Activated CD4-positive, alpha-beta T cell treated with anti-CD3 and anti-CD28 coated beads, Interleukin-2, amount 10 ng/mL, durations not matched to agents 7 days and 5 days (primary cell): Measurements from ENCODE around the gene VTI1A. TPM values are rescaled to one million over a fixed set of nuclear protein-coding genes. Genes with fewer than 3 reads are reported as not detected.
A peak's percentile ranks its signal among the peaks of the same experiment; 100 is the strongest.

Experiments used
- CTCF ChIA-PET: fragments of 350-600 bp; sonication (Branson Sonifier 250); formaldehyde crosslinking; loops from one replicate; lab custom pipeline; 2021; ENCODE audit warnings: antibody characterized with exemption; lab: Charles Lee
- POLR2A ChIA-PET: fragments of 350-600 bp; sonication (Branson Sonifier 250); formaldehyde crosslinking; loops from one replicate; lab custom pipeline; 2021; ENCODE audit warnings: antibody characterized with exemption; lab: Charles Lee
- DNase-seq: peaks from one replicate; pipeline ENCODE4 v3.0.0-alpha.2; 2020
- H3K27ac Mint-ChIP-seq: one replicate; pipeline ENCODE4 v1.8.0; 2021; ENCODE audit warnings: mild to moderate bottlenecking, moderate library complexity, mixed read lengths
- H3K27me3 Mint-ChIP-seq: one replicate; pipeline ENCODE4 v1.8.0; 2021; ENCODE audit warnings: mixed read lengths
- H3K36me3 Mint-ChIP-seq: one replicate; pipeline ENCODE4 v1.8.0; 2021; ENCODE audit warnings: low read depth, mixed read lengths
- H3K4me1 Mint-ChIP-seq: one replicate; pipeline ENCODE4 v1.8.0; 2021; ENCODE audit warnings: mixed read lengths
- H3K4me3 Mint-ChIP-seq: one replicate; pipeline ENCODE4 v1.8.0; 2021; ENCODE audit warnings: mild to moderate bottlenecking, moderate library complexity, mixed read lengths
- H3K9me3 Mint-ChIP-seq: one replicate; pipeline ENCODE4 v1.8.0; 2021; ENCODE audit warnings: mixed read lengths
- total RNA-seq, 2 experiments: library from RNA; stranded (reverse); gene quantifications; one replicate each; pipeline ENCODE4 v1.2.3, GENCODE V29; 2021

The VTI1A gene
- total RNA-seq, 2 experiments from 2014 or later: 39.6 to 41.5 TPM

DNA sequence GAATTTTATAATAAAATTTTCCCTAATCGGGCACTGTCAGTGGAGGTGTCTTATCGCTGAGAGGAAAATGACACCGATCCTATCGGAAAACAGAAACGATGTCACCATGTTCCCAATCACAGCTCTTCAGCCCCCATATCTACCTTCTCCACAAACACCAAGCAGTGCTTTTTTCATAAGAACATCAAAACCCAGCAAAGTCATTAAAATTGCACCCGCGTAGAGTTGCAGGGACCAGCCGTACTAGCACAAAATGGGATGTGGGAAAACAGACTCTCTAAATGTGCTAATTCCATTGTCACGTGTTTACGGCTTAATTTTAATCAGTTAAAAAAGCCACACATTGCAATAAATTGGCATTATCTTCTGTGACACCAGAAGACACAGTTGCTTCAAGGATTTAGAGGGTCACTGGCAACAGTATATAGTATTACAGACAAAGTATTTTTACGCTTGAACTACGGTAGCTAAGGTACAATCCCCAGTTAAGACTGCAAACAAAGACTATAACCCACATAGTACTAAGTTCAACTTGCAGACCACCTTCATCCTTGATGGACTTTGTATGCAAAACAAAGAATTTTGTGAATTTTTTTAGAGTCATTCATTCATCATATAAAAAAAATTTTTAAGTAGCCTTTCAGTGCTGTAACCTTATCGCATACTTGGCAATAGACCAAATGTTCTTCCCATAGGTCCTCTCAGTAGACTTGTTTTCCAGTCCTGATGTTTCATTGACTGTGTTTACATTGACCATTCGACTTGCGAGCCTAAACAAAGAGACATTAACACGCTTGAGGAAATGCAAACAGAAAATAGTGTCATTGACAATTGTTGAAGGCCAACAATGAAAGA, 116.0 kb downstream of the VTI1A start:
- Mint-ChIP-seq H3K27me3 (no peaks in the 10 kb centered on the region), H3K27ac (no peak overlapping the region), H3K4me1 (no peaks in the 10 kb centered on the region), H3K36me3 (no peaks in the 10 kb centered on the region), H3K9me3 (no peaks in the 10 kb centered on the region), H3K4me3 (no peak overlapping the region)
- DNase-seq: no peak
- CTCF ChIA-PET: no interaction called here
- POLR2A ChIA-PET: no interaction called here

DNA sequence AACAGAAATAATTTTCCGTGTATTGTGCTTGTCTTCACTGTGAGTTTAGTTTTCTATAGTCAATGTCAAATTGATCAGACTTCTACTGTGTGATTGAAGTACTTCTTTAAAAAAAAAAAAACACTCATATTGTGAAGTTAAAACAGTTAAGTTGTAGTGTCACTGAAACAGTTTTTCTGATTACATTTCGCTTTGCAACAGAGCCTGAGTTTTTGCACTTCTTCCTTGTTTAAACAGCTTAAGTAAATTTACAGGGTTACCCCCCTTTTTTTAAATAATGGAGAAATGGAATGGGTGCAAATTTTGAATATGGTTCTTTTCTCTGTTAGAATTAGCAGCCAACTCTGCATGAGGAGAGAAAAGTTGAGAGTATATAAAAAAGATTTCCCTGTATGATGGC, 117.3 kb downstream of the VTI1A start:
- POLR2A ChIA-PET: no interaction called here
- Mint-ChIP-seq H3K4me1 (no peaks in the 10 kb centered on the region), H3K9me3 (no peaks in the 10 kb centered on the region), H3K27ac (no peak overlapping the region), H3K27me3 (no peaks in the 10 kb centered on the region), H3K36me3 (no peaks in the 10 kb centered on the region), H3K4me3 (no peak overlapping the region)
- CTCF ChIA-PET: no interaction called here
- no peak for DNase-seq

DNA sequence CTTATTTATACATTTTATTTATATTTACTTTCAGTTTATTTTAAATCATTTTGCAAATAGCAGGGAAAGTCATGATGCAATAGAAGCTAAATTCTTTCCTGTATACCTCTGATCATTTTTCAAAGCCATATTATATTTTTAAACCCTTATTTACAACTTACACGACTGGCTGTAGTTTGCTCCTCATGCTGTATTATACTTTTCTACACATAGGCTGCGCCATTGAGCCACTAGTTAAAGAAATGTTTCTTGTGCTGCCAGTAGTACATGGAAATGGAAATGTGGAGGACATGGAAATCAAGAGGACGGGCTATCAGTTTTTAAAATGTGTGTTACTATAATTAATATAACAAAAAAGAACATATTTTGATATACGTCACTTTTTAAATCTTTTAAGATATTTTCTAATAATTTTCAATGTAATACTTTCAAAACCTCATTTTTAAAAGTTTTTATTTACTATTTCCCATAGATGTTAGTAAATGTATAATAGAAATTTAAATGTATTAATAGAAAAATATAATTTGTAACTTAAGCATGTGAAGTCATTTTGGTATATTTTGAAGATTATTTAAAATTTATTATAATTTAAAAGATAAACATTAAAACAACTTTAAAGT, 118.5 kb downstream of the VTI1A start:
- no peak overlapping the region for H3K27ac Mint-ChIP-seq
- no peaks in the 10 kb centered on the region for H3K36me3 Mint-ChIP-seq
- no peaks in the 10 kb centered on the region for H3K4me1 Mint-ChIP-seq
- H3K27me3 Mint-ChIP-seq: no peaks in the 10 kb centered on the region
- no peaks in the 10 kb centered on the region for H3K9me3 Mint-ChIP-seq
- H3K4me3 Mint-ChIP-seq: no peak overlapping the region
- CTCF ChIA-PET: no interaction called here
- DNase-seq: peak; percentile 36
- POLR2A ChIA-PET: no interaction called here

DNA sequence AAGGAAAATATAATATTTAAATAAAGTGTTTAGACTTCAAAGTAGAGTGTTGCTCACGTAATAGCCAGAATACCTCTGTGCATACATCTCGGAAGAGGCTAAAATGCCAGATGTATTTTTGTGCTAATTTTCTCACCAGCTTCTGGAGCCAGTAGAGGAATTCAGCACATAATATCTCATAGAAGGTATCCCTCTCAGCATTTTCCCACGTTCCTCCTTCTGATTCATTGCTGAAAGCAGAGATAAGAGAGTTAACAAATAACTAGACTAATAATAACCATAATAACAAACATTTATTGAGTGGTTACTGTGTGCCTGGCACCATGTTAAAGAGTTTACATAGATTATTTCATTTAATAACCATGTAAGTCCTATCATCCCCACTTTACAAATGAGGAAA, 123.6 kb downstream of the VTI1A start:
- H3K4me3 Mint-ChIP-seq: no peak overlapping the region
- H3K27me3 Mint-ChIP-seq: no peaks in the 10 kb centered on the region
- ChIA-PET POLR2A (no interaction called here), CTCF (no interaction called here)
- no peaks in the 10 kb centered on the region for H3K4me1 Mint-ChIP-seq
- H3K36me3 Mint-ChIP-seq: peaks cover 5% of the 10 kb centered on the region
- DNase-seq: no peak
- H3K27ac Mint-ChIP-seq: no peak overlapping the region
- H3K9me3 Mint-ChIP-seq: no peaks in the 10 kb centered on the region

DNA sequence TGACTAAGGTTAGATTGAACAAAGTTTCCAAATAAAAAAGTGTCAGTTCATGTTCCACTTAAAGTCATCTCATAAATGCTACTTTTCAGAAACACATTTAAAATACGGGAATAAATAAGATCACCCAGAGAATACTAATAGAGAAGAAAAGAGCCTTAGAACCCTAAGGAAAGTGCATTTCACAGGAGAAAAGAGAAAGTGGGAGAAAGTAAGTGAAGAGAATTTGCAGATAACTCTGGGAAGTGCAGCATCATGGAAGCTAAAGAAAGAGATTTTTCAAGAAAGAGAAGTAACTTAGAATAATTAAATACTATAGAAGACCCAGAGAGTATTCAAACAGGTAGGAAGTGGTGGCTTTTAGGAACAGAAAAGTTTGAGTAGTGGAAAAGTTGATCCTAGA, 132.6 kb downstream of the VTI1A start:
- Mint-ChIP-seq H3K36me3 (no peaks in the 10 kb centered on the region), H3K9me3 (no peaks in the 10 kb centered on the region), H3K27ac (no peak overlapping the region), H3K27me3 (no peaks in the 10 kb centered on the region), H3K4me3 (no peak overlapping the region), H3K4me1 (no peaks in the 10 kb centered on the region)
- CTCF ChIA-PET: no interaction called here
- no peak for DNase-seq
- POLR2A ChIA-PET: no interaction called here

DNA sequence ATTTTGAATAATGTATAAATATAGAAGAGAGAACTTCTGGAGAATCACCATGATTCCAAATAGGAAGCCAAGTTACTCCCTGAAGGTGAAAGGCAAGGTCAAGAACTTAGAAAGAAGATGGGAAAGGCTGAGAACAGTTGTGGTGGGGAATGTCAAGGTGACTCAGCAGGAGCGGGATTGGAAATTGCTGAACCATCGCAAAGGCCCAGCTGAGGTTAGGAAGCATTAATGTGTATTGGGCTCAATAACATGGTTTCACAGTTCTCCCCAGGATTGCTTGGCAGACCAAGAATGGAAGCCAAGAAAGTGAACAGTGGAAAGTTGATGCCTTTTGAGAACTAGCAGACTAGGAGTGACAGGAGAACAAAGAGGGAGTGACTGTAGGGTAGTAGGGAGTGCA, 133.3 kb downstream of the VTI1A start:
- Mint-ChIP-seq H3K36me3 (no peaks in the 10 kb centered on the region), H3K27ac (no peak overlapping the region)
- POLR2A ChIA-PET: no interaction called here

DNA sequence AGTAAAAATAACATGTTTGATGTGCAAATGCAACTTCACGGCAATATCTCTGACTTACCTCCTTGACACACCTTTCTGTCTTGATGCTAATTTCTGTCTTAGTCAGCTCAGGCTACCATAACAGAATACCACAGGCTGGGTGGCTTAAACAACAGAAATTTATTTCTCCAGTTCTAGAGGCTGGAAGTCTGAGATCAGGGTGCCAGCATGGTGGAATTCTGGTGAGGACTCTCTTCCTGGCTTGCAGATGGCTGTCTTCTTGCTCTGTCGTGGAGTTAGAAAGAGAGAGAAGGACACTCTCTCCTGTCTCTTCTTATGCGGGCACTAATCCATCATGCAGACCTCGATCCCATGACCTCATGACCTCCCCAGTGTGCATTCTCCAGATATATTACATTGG, 134.9 kb downstream of the VTI1A start:
- no peak for DNase-seq
- CTCF ChIA-PET: no interaction called here
- H3K4me1 Mint-ChIP-seq: no peaks in the 10 kb centered on the region
- H3K9me3 Mint-ChIP-seq: no peaks in the 10 kb centered on the region
- H3K4me3 Mint-ChIP-seq: no peak overlapping the region
- H3K36me3 Mint-ChIP-seq: no peaks in the 10 kb centered on the region
- POLR2A ChIA-PET: no interaction called here
- no peaks in the 10 kb centered on the region for H3K27me3 Mint-ChIP-seq
- H3K27ac Mint-ChIP-seq: no peak overlapping the region

More for the DNA sequence above, 133.3 kb downstream of the VTI1A start:
- Mint-ChIP-seq H3K4me3 (no peak overlapping the region), H3K4me1 (no peaks in the 10 kb centered on the region), H3K27me3 (no peaks in the 10 kb centered on the region), H3K9me3 (no peaks in the 10 kb centered on the region)
- DNase-seq: no peak
- CTCF ChIA-PET: no interaction called here

DNA sequence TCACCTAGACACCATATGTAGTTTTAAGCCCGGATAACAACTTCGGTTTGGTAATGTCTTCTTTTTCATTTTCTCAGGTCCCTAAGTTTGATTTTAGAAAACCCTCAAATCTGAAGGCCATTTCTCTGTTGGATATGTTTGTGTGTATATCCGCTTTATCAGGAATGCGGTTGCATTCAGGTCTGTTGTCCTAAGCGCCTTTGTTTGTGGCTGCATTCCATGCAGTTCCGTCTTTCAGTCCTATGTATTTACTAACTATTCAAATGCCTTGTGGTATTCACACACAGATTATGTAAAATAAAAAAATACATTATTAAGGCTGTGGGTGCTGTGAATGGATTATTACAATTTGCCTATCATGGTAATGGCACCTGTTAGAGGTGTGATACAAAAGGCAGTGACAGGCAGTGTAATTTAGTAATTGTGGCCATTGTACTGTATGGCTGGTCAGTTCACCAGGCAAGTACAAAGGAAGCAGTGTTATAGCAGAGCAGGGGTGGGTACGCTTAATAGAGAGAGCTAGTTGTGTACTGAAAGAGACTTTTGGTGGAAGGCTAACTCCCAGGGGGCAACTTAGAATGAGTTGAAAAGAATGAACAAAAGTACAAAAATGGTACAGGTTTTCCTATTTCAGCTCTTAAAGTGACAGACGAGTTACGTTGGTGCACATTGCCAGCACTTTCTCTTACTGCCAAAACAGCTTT, 136.4 kb downstream of the VTI1A start:
- DNase-seq: no peak
- H3K27ac Mint-ChIP-seq: no peak overlapping the region
- no peaks in the 10 kb centered on the region for H3K36me3 Mint-ChIP-seq
- ChIA-PET POLR2A (no interaction called here), CTCF (no interaction called here)
- no peaks in the 10 kb centered on the region for H3K9me3 Mint-ChIP-seq
- no peaks in the 10 kb centered on the region for H3K4me1 Mint-ChIP-seq
- no peaks in the 10 kb centered on the region for H3K27me3 Mint-ChIP-seq
- no peak overlapping the region for H3K4me3 Mint-ChIP-seq

DNA sequence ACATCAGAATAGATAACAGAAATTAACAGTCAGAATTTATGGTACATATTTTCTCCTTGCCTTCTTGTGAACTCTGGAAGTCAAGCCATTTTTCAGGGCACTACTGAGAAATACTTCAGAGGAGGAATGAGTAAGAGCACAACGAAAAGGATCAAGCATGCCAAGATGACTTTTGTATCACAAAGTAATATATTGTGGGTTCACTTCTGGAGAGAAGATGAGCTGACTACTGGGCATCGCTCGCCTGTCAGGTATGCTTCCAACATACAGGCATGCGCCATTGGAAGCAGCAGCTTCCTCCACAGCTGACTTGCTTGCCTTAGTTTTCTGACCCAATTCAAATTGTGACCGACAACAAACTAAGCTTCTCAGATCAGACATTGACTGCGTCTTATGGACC, 137.3 kb downstream of the VTI1A start:
- Mint-ChIP-seq H3K36me3 (no peaks in the 10 kb centered on the region), H3K27ac (no peak overlapping the region), H3K27me3 (no peaks in the 10 kb centered on the region), H3K4me3 (no peak overlapping the region), H3K4me1 (no peaks in the 10 kb centered on the region), H3K9me3 (no peaks in the 10 kb centered on the region)
- CTCF ChIA-PET: no interaction called here
- DNase-seq: no peak
- POLR2A ChIA-PET: no interaction called here

DNA sequence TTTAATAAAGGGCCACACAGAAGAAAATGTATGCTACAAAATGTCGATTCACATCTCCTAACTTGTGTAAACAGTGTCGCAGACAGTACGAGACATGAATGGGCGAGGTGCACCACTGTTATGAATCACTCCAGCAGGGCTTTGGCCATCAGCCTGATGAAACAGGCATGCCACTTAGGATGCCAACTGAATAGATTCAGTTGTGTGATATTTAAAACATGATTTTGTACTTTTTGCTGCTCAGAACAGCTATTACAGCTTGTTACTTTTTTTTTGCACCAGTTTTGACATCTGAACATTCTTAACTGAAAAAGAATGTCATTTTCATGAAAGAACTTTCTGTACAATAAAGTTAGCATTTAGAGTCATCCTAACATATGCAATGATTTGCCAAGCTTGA, 138.1 kb downstream of the VTI1A start:
- no peak overlapping the region for H3K4me3 Mint-ChIP-seq
- no peaks in the 10 kb centered on the region for H3K9me3 Mint-ChIP-seq
- H3K36me3 Mint-ChIP-seq: no peaks in the 10 kb centered on the region
- ChIA-PET CTCF (interaction anchor here (0.6 to 1.2 kb wide), 2 partner anchors 35 to 109 kb away, joined by 3 read pairs; no protein-coding TSS in a partner anchor), POLR2A (no interaction called here)
- no peak overlapping the region for H3K27ac Mint-ChIP-seq
- no peaks in the 10 kb centered on the region for H3K27me3 Mint-ChIP-seq
- DNase-seq: no peak
- H3K4me1 Mint-ChIP-seq: no peaks in the 10 kb centered on the region

DNA sequence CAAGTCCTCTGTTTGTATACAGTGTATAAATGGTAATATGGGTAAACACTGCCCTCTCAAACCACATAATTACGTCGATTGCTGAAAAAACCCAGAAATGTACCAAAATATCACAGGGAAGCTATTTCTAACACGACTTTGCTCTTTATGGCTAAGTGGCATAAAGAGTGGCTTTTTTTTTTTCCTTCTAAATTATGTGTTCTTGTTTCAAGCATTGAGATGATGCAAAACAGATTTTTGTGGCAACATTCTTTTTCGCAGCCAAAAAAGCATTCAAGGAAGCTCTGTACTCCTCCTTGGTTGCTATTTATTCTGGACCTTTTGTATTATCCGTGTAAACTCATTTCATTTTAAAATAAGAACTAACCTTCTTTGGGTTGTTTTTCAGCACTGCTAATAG, 138.9 kb downstream of the VTI1A start:
- no peak overlapping the region for H3K27ac Mint-ChIP-seq

DNA sequence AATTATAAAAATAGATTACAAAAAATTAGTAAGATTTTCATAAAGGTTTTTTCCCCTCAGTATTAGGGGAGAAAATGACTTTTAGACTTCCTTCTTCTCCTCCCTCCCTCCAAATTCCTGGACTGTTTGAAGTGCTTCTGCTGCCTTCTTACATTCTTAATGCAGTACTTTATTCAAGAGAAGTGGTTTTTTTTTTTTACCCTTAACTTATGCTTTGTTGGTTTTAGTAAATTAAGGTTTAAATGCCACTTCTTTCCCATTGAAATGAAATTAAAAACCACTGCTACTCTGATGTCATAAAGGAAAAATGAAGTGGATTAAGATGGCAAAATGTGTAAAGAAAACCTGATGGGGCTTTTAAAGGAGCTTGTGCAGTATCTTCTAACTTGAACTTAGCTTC, 140.7 kb downstream of the VTI1A start:
- no peak for DNase-seq
- no peak overlapping the region for H3K4me3 Mint-ChIP-seq
- ChIA-PET POLR2A (no interaction called here), CTCF (interaction anchor here (0.5 kb wide), 1 partner anchor 36 kb away, joined by 3 read pairs; no protein-coding TSS in a partner anchor)
- no peaks in the 10 kb centered on the region for H3K9me3 Mint-ChIP-seq
- H3K4me1 Mint-ChIP-seq: no peaks in the 10 kb centered on the region
- H3K27me3 Mint-ChIP-seq: no peaks in the 10 kb centered on the region
- no peak overlapping the region for H3K27ac Mint-ChIP-seq
- no peaks in the 10 kb centered on the region for H3K36me3 Mint-ChIP-seq

More for the DNA sequence above, 138.9 kb downstream of the VTI1A start:
- CTCF ChIA-PET: interaction anchor here (1.2 kb wide), 1 partner anchor 36 kb away, joined by 3 read pairs; no protein-coding TSS in a partner anchor
- Mint-ChIP-seq H3K27me3 (no peaks in the 10 kb centered on the region), H3K4me3 (no peak overlapping the region), H3K36me3 (no peaks in the 10 kb centered on the region), H3K9me3 (no peaks in the 10 kb centered on the region), H3K4me1 (no peaks in the 10 kb centered on the region)
- POLR2A ChIA-PET: no interaction called here
- DNase-seq: no peak
